PC-9 (cell line): ENCODE measurements around the gene FAM20C. TPM values are rescaled to one million over a fixed set of nuclear protein-coding genes. Genes with fewer than 3 reads are reported as not detected.

Source experiments
- BruUV-seq: library from RNA; stranded (reverse); fragments of 400-500 nt; replicated peaks from 2 replicates; lab custom pipeline; 2021; lab: Mats Ljungman, UMichigan
- CTCF ChIA-PET: fragments of 300-600 bp; sonication (Branson Sonifier 250); formaldehyde crosslinking; loops from one replicate; lab custom pipeline; 2022; ENCODE audit warnings: antibody characterized with exemption; lab: Charles Lee
- POLR2A ChIA-PET: fragments of 300-600 bp; sonication (Branson Sonifier 250); formaldehyde crosslinking; loops from one replicate; lab custom pipeline; 2022; ENCODE audit warnings: antibody characterized with exemption; ENCODE audit not compliant: unreplicated experiment; lab: Charles Lee
- DNase-seq, 2 experiments: peaks; one replicate each; pipeline versions ENCODE4 v3.0.0 to v3.0.0-alpha.2; 2015 to 2022; ENCODE audit warnings: mixed read lengths in 1 of 2
- H2AFZ ChIP-seq: fragments of 200-600 bp; sonication (generic); 2 replicates; pipeline ENCODE4 v1.8.1; 2017; ENCODE audit warnings: antibody characterized with exemption
- H3F3A ChIP-seq: fragments of 200-600 bp; sonication (generic); 2 replicates; pipeline ENCODE4 v1.8.1; 2017; ENCODE audit warnings: antibody characterized with exemption, mild to moderate bottlenecking, low read depth; ENCODE audit not compliant: insufficient read depth
- H3K27ac ChIP-seq: fragments of 200-600 bp; sonication (generic); 2 replicates; pipeline ENCODE4 v1.6.1; 2016; ENCODE audit warnings: mixed run types
- H3K27me3 ChIP-seq: fragments of 200-600 bp; sonication (generic); 2 replicates; pipeline ENCODE4 v1.6.1; 2016; ENCODE audit warnings: low read depth, mixed run types; ENCODE audit not compliant: insufficient read depth
- H3K36me3 ChIP-seq: fragments of 200-600 bp; sonication (generic); 2 replicates; pipeline ENCODE4 v1.6.1; 2016; ENCODE audit warnings: low read depth, mixed run types
- H3K4me1 ChIP-seq: fragments of 200-600 bp; sonication (generic); replicated peaks from 2 replicates; pipeline ENCODE4 v1.6.1; 2016; ENCODE audit warnings: mixed run types; ENCODE audit not compliant: insufficient read depth
- H3K4me2 ChIP-seq: fragments of 200-600 bp; sonication (generic); 2 replicates; pipeline ENCODE4 v1.6.1; 2017; ENCODE audit warnings: mixed run types
- H3K4me3 ChIP-seq: fragments of 200-600 bp; sonication (generic); 2 replicates; pipeline ENCODE4 v1.6.1; 2016; ENCODE audit warnings: mixed run types
- H3K79me2 ChIP-seq: fragments of 200-600 bp; sonication (generic); 2 replicates; pipeline ENCODE4 v1.6.1; 2017; ENCODE audit warnings: low read depth, mixed run types
- H3K9me2 ChIP-seq: fragments of 200-600 bp; sonication (generic); 2 replicates; pipeline ENCODE4 v1.8.1; 2017; ENCODE audit warnings: mild to moderate bottlenecking; ENCODE audit not compliant: insufficient read depth
- H3K9me3 ChIP-seq: fragments of 200-600 bp; sonication (generic); 2 replicates; pipeline ENCODE4 v1.8.1; 2016; ENCODE audit warnings: low read depth; ENCODE audit not compliant: insufficient read depth
- H4K20me1 ChIP-seq: fragments of 200-600 bp; sonication (generic); 2 replicates; pipeline ENCODE4 v1.8.1; 2017; ENCODE audit not compliant: insufficient read depth
- EZH2 ChIP-seq: fragments of 200-600 bp; sonication (generic); IDR thresholded peaks from 2 replicates; pipeline ENCODE4 v1.8.0; 2017; ENCODE audit warnings: antibody characterized with exemption, low read depth
- intact Hi-C: fragments of 100-400 bp; cut with micrococcal nuclease; formaldehyde crosslinking; loops from one replicate; pipeline ENCODE4 v1.10.0; 2022; ENCODE audit not compliant: unreplicated experiment
- total RNA-seq: library from RNA; stranded (reverse); gene quantifications from 2 replicates; pipeline ENCODE4 v1.2.3, GENCODE V29; 2021
- TF ChIP-seq, protein P1 (sequence below): fragments of 200-600 bp; sonication (generic); conservative IDR thresholded peaks from 2 replicates; pipeline ENCODE4 v1.6.1; 2017; ENCODE audit warnings: mixed run types, antibody characterized with exemption, mild to moderate bottlenecking, moderate library complexity

FAM20C gene
- total RNA-seq, 1 experiment from 2014 or later: 31.0 TPM

DNA sequence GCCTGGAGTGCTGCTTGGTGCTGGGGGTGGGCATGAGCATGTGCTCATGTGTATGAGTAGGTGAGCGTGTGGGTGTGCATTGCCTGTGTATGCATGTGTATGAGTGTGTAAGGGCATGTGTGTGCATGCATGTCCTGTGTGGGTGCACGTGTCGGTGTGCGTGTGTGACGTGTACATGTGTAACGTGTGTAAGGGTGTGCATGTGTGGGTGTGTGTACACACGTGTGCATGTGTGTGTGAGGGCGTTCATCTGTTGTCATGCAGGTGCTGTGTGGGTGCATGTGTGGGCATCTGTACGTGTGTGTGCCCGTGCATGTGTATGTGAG is 30.3 kb downstream of the FAM20C start:
- no peak for DNase-seq
- CTCF ChIA-PET: no interaction called here
- no peaks in the 10 kb centered on the region for H4K20me1 ChIP-seq
- POLR2A ChIA-PET: no interaction called here
- no peaks in the 10 kb centered on the region for H3K79me2 ChIP-seq
- peaks cover 11% of the 10 kb centered on the region; the same call in 1 of the 2 replicates for H3K4me1 ChIP-seq
- no peaks in the 10 kb centered on the region for H3K36me3 ChIP-seq
- no TSS peak for BruUV-seq
- no peaks in the 10 kb centered on the region for H3K27me3 ChIP-seq
- H3K9me2 ChIP-seq: no peaks in the 10 kb centered on the region
- intact Hi-C loops: no loop called here
- no peak overlapping the region for H2AFZ ChIP-seq
- H3K27ac ChIP-seq: no peak overlapping the region
- no peaks in the 10 kb centered on the region for H3K9me3 ChIP-seq
- no peak overlapping the region for H3K4me2 ChIP-seq
- peaks cover 5% of the 10 kb centered on the region; the same call in 1 of the 2 replicates for H3F3A ChIP-seq
- TF ChIP-seq, protein P1, sequence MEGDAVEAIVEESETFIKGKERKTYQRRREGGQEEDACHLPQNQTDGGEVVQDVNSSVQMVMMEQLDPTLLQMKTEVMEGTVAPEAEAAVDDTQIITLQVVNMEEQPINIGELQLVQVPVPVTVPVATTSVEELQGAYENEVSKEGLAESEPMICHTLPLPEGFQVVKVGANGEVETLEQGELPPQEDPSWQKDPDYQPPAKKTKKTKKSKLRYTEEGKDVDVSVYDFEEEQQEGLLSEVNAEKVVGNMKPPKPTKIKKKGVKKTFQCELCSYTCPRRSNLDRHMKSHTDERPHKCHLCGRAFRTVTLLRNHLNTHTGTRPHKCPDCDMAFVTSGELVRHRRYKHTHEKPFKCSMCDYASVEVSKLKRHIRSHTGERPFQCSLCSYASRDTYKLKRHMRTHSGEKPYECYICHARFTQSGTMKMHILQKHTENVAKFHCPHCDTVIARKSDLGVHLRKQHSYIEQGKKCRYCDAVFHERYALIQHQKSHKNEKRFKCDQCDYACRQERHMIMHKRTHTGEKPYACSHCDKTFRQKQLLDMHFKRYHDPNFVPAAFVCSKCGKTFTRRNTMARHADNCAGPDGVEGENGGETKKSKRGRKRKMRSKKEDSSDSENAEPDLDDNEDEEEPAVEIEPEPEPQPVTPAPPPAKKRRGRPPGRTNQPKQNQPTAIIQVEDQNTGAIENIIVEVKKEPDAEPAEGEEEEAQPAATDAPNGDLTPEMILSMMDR: no peak
- TF ChIP-seq EZH2: no peak
- H3K4me3 ChIP-seq: no peak overlapping the region

DNA sequence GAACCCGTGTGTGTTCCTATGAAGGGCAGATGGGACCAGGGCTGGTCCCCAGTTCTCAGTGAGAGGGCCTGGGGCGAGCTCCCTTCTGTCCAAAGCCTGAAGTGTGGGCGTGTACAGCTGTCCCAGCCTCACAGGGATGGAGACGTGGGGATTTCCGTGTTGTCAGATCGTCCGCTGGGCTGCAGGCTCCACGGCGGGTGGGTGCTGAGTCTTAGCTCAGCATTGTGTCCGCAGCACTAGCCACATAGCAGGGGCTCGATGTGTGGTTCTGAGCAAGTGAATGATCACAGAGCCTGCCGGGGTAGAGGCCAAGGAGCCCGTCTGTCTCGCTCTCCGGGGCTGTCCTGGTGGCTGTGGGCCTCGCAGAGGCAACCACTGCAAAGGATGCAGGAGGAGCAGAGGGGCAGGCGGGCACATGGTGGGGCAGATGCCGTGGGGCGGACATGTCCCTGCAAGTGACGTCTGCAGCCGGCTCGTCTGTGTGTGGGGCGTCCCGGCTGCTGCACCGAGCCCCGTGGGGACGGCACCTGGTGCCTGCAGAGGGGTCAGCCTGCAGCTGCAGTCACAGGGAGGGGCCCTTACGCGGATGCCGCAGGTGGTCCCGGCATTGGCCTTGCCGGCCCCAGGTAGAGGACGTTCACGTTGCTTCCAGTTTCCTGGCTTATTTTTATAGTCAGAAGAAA is 30.9 kb downstream of the FAM20C start:
- no peaks in the 10 kb centered on the region for H4K20me1 ChIP-seq
- no peak for DNase-seq
- no peaks in the 10 kb centered on the region for H3K79me2 ChIP-seq
- no peak overlapping the region for H3K4me3 ChIP-seq
- BruUV-seq: no TSS peak
- intact Hi-C loops: no loop called here
- ChIA-PET POLR2A (no interaction called here), CTCF (no interaction called here)
- no peaks in the 10 kb centered on the region for H3K9me3 ChIP-seq
- H3K27me3 ChIP-seq: no peaks in the 10 kb centered on the region
- no peaks in the 10 kb centered on the region for H3K36me3 ChIP-seq
- no peak overlapping the region for H3K27ac ChIP-seq
- H3K9me2 ChIP-seq: no peaks in the 10 kb centered on the region
- peaks cover 11% of the 10 kb centered on the region; the same call in 1 of the 2 replicates for H3K4me1 ChIP-seq
- peaks cover 5% of the 10 kb centered on the region; the same call in 1 of the 2 replicates for H3F3A ChIP-seq
- no peak for TF ChIP-seq EZH2
- TF ChIP-seq, protein P1: no peak
- H3K4me2 ChIP-seq: no peak overlapping the region
- H2AFZ ChIP-seq: no peak overlapping the region

DNA sequence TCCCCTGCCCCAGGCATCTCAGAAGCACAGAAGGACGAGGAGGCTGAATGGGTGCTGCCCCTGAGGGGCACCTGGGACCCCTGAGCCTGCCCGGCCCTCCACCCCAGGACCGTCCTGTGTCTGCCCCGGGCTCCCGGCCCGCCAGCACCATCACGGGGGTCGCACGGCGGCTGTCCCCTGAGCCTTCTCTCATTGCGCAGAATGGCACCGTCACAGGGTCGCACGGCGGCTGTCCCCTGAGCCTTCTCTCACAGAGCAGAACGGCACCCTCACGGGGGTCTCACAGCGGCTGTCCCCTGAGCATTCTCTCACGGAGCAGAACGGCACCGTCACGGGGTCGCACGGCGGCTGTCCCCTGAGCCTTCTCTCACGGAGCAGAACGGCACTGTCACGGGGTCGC is 31.5 kb downstream of the FAM20C start:
- H3F3A ChIP-seq: peaks cover 5% of the 10 kb centered on the region; the same call in 1 of the 2 replicates
- H3K79me2 ChIP-seq: no peaks in the 10 kb centered on the region
- POLR2A ChIA-PET: no interaction called here
- intact Hi-C loops: no loop called here
- no peaks in the 10 kb centered on the region for H3K9me3 ChIP-seq
- no peak overlapping the region for H2AFZ ChIP-seq
- H3K27ac ChIP-seq: no peak overlapping the region
- H3K4me1 ChIP-seq: peaks cover 11% of the 10 kb centered on the region; the same call in 1 of the 2 replicates
- CTCF ChIA-PET: no interaction called here
- TF ChIP-seq EZH2: no peak
- TF ChIP-seq, protein P1: no peak
- no peak overlapping the region for H3K4me3 ChIP-seq
- no peaks in the 10 kb centered on the region for H3K36me3 ChIP-seq
- no peaks in the 10 kb centered on the region for H3K9me2 ChIP-seq
- H4K20me1 ChIP-seq: no peaks in the 10 kb centered on the region
- no peak overlapping the region for H3K4me2 ChIP-seq
- no peak for DNase-seq
- BruUV-seq: no TSS peak
- no peaks in the 10 kb centered on the region for H3K27me3 ChIP-seq
